HUDEP-2 (cell line): ENCODE results near the gene LMOD2.

ENCODE experiments used
- DNase-seq, 76 experiments: peaks; one replicate each; lab custom pipeline; 2025; ENCODE audit not compliant: unreplicated experiment in 76 of 76; lab: John Stamatoyannopoulos, UW

LMOD2 gene

GRCh38 chr7:123666492-123666891, 10.8 kb downstream of the LMOD2 start:
- DNase-seq, result no peak

GRCh38 chr7:123669485-123669884, 13.8 kb downstream of the LMOD2 start:
- no peak for DNase-seq

GRCh38 chr7:123673137-123673732, 17.6 kb downstream of the LMOD2 start:
- DNase-seq, result no peak

GRCh38 chr7:123673752-123674398, 18.2 kb downstream of the LMOD2 start:
- no peak for DNase-seq

- no peak for DNase-seq
These were observed 18.9 kb downstream of the LMOD2 start for GRCh38 chr7:123674399-123675180.

GRCh38 chr7:123675181-123675473, 19.5 kb downstream of the LMOD2 start:
- no peak for DNase-seq

GRCh38 chr7:123677061-123677715, 21.5 kb downstream of the LMOD2 start:
- no peak for DNase-seq

- no peak for DNase-seq
These were observed 23.9 kb downstream of the LMOD2 start for GRCh38 chr7:123679614-123680013.

GRCh38 chr7:123680580-123680979, 24.9 kb downstream of the LMOD2 start:
- no peak for DNase-seq

GRCh38 chr7:123681561-123681960, 25.9 kb downstream of the LMOD2 start:
- DNase-seq, result no peak

- peak in 24 of 76 experiments; percentile 3 to 54 (median 26) for DNase-seq
These were observed 27.0 kb downstream of the LMOD2 start for GRCh38 chr7:123682690-123683089.

GRCh38 chr7:123687161-123687560, 31.5 kb downstream of the LMOD2 start:
- no peak for DNase-seq

GRCh38 chr7:123687727-123688126, 32.1 kb downstream of the LMOD2 start:
- no peak for DNase-seq

- no peak for DNase-seq
These were observed 33.6 kb downstream of the LMOD2 start for GRCh38 chr7:123689250-123689649.

- no peak for DNase-seq
These were observed 34.9 kb downstream of the LMOD2 start for GRCh38 chr7:123690550-123690949.

GRCh38 chr7:123692471-123692877, 36.8 kb downstream of the LMOD2 start:
- DNase-seq, result peak in 1 of 76 experiments; percentile 15

GRCh38 chr7:123695944-123696677, 40.4 kb downstream of the LMOD2 start:
- DNase-seq, result no peak

GRCh38 chr7:123705211-123705901, 49.7 kb downstream of the LMOD2 start:
- no peak for DNase-seq

- no peak for DNase-seq
These were observed 53.9 kb downstream of the LMOD2 start for GRCh38 chr7:123709525-123709924.

- DNase-seq, result no peak
These were observed 55.0 kb downstream of the LMOD2 start for GRCh38 chr7:123710683-123711082.
